Naive thymus-derived CD8-positive, alpha-beta T cell (primary cell): ENCODE data around the gene OR51B4. TPM values are rescaled to one million over a fixed set of nuclear protein-coding genes. Genes with fewer than 3 reads are reported as not detected.
"Not testable (repeated sequence)": the region's sequence is repeated elsewhere in the genome, so short reads cannot be mapped to it uniquely, and the experiment has no call there.

Experiments used
- ATAC-seq, 2 donors: fragments of 150-1000 bp; cut with Tn5 transposase in 1 of 2; sonication (Bioruptor Pico), chemical (Tn5 transposase) in 1 of 2; 1 replicate in 1 of 2; 2 replicates in 1 of 2; pipeline ENCODE4 v1.10.0; 2021; ENCODE audit warnings: mild to moderate bottlenecking in 2 of 2, moderate library complexity in 2 of 2
- POLR2A ChIA-PET: fragments of 350-600 bp; sonication (Branson Sonifier 250); formaldehyde crosslinking; loops from one replicate; lab custom pipeline; 2021; ENCODE audit warnings: antibody characterized with exemption; lab: Charles Lee
- DNase-seq, 10 donors: peaks; one replicate each; pipeline versions ENCODE4 v3.0.0 to v3.0.0-alpha.2; 2020 to 2022
- H3K27ac Mint-ChIP-seq, 10 donors: one replicate each; pipeline ENCODE4 v1.8.0; 2020 to 2022; ENCODE audit warnings: mild to moderate bottlenecking in 10 of 10, mixed read lengths in 10 of 10, moderate library complexity in 4 of 10, inconsistent platforms in 1 of 10
- H3K27me3 Mint-ChIP-seq, 5 donors: one replicate each; pipeline ENCODE4 v1.8.0; 2021 to 2022; ENCODE audit warnings: mixed read lengths in 5 of 5
- H3K36me3 Mint-ChIP-seq, 3 donors: one replicate each; pipeline ENCODE4 v1.8.0; 2020 to 2022; ENCODE audit warnings: mixed read lengths in 3 of 3, mild to moderate bottlenecking in 2 of 3, inconsistent platforms in 1 of 3
- H3K4me1 Mint-ChIP-seq, 4 donors: one replicate each; pipeline ENCODE4 v1.8.0; 2021 to 2022; ENCODE audit warnings: mixed read lengths in 4 of 4
- H3K4me3 Mint-ChIP-seq, 10 donors: one replicate each; pipeline ENCODE4 v1.8.0; 2020 to 2022; ENCODE audit warnings: mild to moderate bottlenecking in 10 of 10, mixed read lengths in 10 of 10, moderate library complexity in 6 of 10, inconsistent platforms in 1 of 10
- H3K9me3 Mint-ChIP-seq, 9 donors: one replicate each; pipeline ENCODE4 v1.8.0; 2020 to 2022; ENCODE audit warnings: mixed read lengths in 9 of 9, mild to moderate bottlenecking in 3 of 9, inconsistent platforms in 1 of 9, moderate library complexity in 1 of 9
- polyA plus RNA-seq, 3 donors: library from polyadenylated mRNA; unstranded; fragments of 300-500 nt; fragmentation: Illumina TruSeq; gene quantifications; one replicate each; pipeline ENCODE4 v1.2.3, GENCODE V29; 2021
- total RNA-seq, 8 experiments: library from RNA in 2 of 8; stranded (reverse) in 2 of 8; gene quantifications; one replicate each; pipeline ENCODE4 v1.2.3 and lab custom pipeline; 2021 to 2026

Gene OR51B4
- total and polyA plus RNA-seq, 5 experiments from 2014 or later = not detected

DNA sequence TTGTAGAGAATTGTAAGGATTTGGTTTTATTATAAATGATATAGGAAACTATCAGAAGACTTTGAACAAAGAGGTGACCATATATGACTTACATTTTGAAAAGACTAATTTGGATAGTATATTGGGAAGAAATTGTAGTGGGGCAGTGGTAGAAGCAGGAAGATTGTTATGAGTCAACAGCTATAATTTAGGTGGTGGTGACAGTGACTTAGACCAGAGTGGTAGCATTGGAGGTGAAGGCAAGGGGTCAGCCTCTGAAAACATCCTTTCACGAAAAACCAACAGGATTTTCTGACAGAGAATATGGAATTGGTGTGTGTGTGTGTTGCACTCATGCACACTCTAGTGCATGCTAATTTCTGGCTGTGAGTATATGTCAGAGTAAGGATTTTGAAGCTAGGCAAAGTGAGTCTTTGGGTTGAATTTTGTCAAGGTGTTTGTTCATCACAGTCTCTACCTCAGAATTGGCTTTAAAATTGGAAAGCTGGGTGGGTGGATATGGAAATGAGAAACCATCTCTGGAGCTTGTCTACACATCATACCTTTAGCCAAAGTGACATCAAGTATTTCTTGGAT is 23.9 kb downstream of the OR51B4 start:
- no peak for ATAC-seq
- Mint-ChIP-seq H3K27me3 (peaks cover 0 to 5% (median 2%) of the 10 kb centered on the region in 5 donors), H3K27ac (no peak overlapping the region), H3K4me3 (no peak overlapping the region), H3K9me3 (no peaks in the 10 kb centered on the region), H3K4me1 (no peaks in the 10 kb centered on the region), H3K36me3 (no peaks in the 10 kb centered on the region)
- no peak for DNase-seq
- POLR2A ChIA-PET = no interaction called here

DNA sequence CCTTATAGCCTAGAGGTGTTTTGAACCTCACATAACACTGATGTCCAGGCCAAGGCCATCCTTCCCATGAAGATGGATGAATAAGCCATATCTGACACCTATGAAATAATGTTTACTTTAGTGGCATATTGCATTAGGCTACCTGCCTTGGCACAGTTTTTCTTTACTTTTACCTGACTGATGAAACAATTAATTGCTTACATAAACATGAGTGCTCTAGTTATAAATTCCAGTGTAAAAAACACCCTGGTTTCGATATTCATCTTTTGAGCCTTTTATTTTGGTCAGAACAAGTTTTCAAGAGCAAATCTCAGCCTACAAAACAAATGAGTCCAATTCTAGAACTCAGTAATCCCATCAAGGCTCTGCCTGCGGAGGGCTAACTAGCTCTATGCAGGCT is 25.0 kb downstream of the OR51B4 start:
- no peak overlapping the region for H3K4me3 Mint-ChIP-seq

DNA sequence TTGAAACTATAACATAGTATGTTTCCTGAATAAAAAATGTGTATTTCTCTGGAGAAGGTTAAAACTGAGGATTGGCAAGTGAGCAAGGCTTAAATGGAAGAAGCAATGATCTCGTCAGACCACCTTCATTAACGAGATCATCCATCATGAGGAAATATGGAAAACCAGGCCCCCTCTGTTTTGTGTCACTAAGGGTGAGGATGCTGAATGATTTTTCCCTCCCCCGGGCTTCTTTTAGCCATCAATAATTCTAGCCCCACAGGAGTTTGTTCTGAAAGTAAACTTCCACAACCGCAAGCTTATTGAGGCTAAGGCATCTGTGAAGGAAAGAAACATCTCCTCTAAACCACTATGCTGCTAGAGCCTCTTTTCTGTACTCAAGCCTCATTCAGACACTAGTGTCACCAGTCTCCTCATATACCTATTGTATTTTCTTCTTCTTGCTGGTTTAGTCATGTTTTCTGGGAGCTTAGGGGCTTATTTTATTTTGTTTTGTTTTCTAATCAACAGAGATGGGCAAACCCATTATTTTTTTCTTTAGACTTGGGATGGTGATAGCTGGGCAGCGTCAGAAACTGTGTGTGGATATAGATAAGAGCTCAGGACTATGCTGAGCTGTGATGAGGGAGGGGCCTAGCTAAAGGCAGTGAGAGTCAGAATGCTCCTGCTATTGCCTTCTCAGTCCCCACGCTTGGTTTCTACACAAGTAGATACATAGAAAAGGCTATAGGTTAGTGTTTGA is 26.2 kb downstream of the OR51B4 start:
- Mint-ChIP-seq H3K9me3 (no peaks in the 10 kb centered on the region), H3K27ac (no peak overlapping the region), H3K4me1 (no peaks in the 10 kb centered on the region), H3K4me3 (no peak overlapping the region), H3K36me3 (no peaks in the 10 kb centered on the region), H3K27me3 (peaks cover 2 to 9% (median 5%) of the 10 kb centered on the region in 5 donors)
- ATAC-seq = no peak
- DNase-seq = no peak
- POLR2A ChIA-PET = no interaction called here

More for the DNA sequence above, 25.0 kb downstream of the OR51B4 start:
- POLR2A ChIA-PET = no interaction called here
- no peak for DNase-seq
- no peak for ATAC-seq
- peaks cover 2 to 5% (median 2%) of the 10 kb centered on the region in 5 donors for H3K27me3 Mint-ChIP-seq
- no peaks in the 10 kb centered on the region for H3K36me3 Mint-ChIP-seq
- no peak overlapping the region for H3K27ac Mint-ChIP-seq
- H3K9me3 Mint-ChIP-seq = no peaks in the 10 kb centered on the region
- H3K4me1 Mint-ChIP-seq = no peaks in the 10 kb centered on the region

DNA sequence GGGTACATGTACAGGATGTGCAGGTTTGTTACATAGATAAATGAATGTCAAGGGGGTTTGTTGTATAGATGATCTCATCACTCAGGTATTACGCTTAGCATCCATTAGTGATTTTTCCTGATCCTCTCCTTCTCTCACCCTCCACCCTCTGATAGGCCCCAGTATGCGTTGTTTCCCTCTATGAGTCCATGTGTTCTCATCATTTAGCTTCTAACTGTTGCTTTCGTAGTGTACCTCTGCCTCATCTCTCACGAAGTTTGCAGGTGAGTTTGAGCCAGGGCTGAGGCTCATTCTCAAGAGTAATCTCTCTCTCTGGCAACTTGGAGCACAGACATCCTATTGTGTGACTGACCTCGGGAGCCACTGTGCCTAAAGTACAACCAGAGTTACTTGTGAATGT is 27.4 kb downstream of the OR51B4 start:
- Mint-ChIP-seq H3K27me3 (peaks cover 2 to 9% (median 5%) of the 10 kb centered on the region in 5 donors), H3K4me1 (no peaks in the 10 kb centered on the region), H3K36me3 (no peaks in the 10 kb centered on the region), H3K9me3 (no peaks in the 10 kb centered on the region), H3K27ac (no peak overlapping the region), H3K4me3 (no peak overlapping the region)
- POLR2A ChIA-PET = no interaction called here
- ATAC-seq (no peak), DNase-seq (no peak)

DNA sequence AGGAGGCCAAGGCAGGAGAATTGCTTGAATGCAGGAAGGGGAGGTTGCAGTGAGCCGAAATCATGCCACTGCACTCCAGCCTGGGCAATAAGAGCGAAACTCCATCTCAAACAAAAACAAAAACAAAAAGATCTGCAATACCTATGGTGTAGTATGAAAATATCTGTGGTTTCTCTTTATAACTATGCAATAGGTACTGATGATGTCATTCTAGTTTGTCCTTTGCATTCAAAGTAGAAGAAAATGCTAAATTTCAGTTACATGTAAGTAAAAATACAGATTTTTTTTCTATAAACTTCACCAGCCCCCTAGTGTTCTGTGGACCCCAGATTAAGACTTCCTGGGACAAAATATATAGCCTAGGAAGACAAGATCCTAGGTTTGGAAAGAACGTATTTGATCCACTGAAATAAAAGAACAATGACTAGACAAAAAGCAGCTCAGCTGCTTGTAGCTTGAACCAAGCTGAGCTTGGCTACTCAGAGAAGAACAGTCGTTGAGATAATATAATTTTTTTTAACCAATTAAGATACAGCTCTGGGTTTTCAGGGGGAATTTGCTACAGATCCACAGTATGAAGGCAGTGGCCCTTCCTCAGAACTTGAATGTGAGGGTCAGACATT is 29.2 kb downstream of the OR51B4 start:
- DNase-seq (no peak), ATAC-seq (no peak)
- Mint-ChIP-seq H3K27ac (no peak overlapping the region), H3K9me3 (no peaks in the 10 kb centered on the region), H3K4me3 (no peak overlapping the region), H3K4me1 (no peaks in the 10 kb centered on the region), H3K27me3 (peaks cover 2 to 9% (median 5%) of the 10 kb centered on the region in 5 donors), H3K36me3 (no peaks in the 10 kb centered on the region)
- POLR2A ChIA-PET = no interaction called here

GRCh38 chr11:5269715-5270147 is 32.0 kb downstream of the OR51B4 start, which contains the start of gene HBE1:
Gene HBE1 (minus strand): TSS chr11:5269945. CDS start chr11:5269890, 55 bp downstream.
- ATAC-seq (no peak), DNase-seq (no peak)
- H3K36me3 Mint-ChIP-seq = no peaks in the 10 kb centered on the region
- POLR2A ChIA-PET = no interaction called here
- no peaks in the 10 kb centered on the region for H3K4me1 Mint-ChIP-seq
- H3K4me3 Mint-ChIP-seq = no peak within 1 kb of the TSS
- peaks cover 2 to 9% (median 5%) of the 10 kb centered on the region in 5 donors for H3K27me3 Mint-ChIP-seq
- no peaks in the 10 kb centered on the region for H3K9me3 Mint-ChIP-seq
- H3K27ac Mint-ChIP-seq = no peak within 1 kb of the TSS

GRCh38 chr11:5267033-5267563 is 34.6 kb downstream of the OR51B4 start:
- Mint-ChIP-seq H3K4me1 (peaks cover 0 to 2% (median 0%) of the 10 kb centered on the region in 4 donors), H3K9me3 (peaks cover 0 to 4% (median 0%) of the 10 kb centered on the region in 9 donors), H3K27me3 (peaks cover 0 to 18% (median 4%) of the 10 kb centered on the region in 5 donors), H3K27ac (no peak overlapping the region), H3K36me3 (no peaks in the 10 kb centered on the region), H3K4me3 (no peak overlapping the region)
- DNase-seq (no peak), ATAC-seq (no peak)
- POLR2A ChIA-PET = no interaction called here

DNA sequence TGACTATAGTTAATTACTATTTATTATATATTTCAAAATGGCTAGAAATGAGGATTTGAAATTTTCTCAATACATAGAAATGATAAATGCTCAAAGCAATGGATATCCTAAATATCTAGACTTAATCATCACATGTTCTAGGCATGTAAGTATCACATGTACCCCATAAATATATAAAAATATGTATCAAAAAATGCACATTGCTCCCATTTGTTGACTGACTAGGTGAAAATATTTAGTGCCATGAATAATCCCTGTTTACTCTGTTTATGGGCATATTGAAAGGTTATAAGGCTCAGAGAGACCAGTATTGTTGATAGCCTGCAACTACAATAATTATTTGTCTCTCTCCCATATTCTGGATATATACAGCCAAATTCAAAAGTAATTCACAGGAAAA is 35.1 kb downstream of the OR51B4 start:
- peaks cover 0 to 16% (median 2%) of the 10 kb centered on the region in 5 donors for H3K27me3 Mint-ChIP-seq
- H3K27ac Mint-ChIP-seq = no peak overlapping the region
- POLR2A ChIA-PET = no interaction called here
- H3K4me1 Mint-ChIP-seq = peaks cover 0 to 2% (median 0%) of the 10 kb centered on the region in 4 donors
- ATAC-seq (no peak), DNase-seq (no peak)
- H3K36me3 Mint-ChIP-seq = no peaks in the 10 kb centered on the region
- no peak overlapping the region for H3K4me3 Mint-ChIP-seq
- peaks cover 0 to 4% (median 0%) of the 10 kb centered on the region in 9 donors for H3K9me3 Mint-ChIP-seq

DNA sequence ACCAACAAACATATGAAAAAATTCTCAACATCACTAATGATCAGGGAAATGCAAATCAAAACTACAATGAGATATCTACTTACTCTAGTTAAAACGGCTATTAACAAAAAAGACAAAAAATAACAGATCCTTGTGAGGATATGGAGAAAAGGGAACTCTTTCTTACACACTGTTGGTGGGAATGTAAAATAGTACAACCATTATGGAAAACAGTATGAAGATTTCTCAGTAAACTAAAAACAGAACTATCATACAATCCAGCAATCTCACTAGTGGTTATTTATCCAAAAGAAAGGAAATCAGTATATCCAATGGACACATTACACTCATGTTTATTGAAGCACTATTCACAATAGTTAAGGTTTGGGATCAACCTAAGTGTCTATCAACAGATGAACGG is 35.9 kb downstream of the OR51B4 start:
- Mint-ChIP-seq H3K4me1 (peaks cover 0 to 2% (median 0%) of the 10 kb centered on the region in 4 donors), H3K27me3 (peaks cover 0 to 10% (median 0%) of the 10 kb centered on the region in 5 donors), H3K36me3 (no peaks in the 10 kb centered on the region), H3K9me3 (peaks cover 0 to 8% (median 0%) of the 10 kb centered on the region in 9 donors), H3K4me3 (no peak overlapping the region), H3K27ac (no peak overlapping the region)
- POLR2A ChIA-PET = no interaction called here
- no peak for DNase-seq
- no peak for ATAC-seq

- H3K4me3 Mint-ChIP-seq = no peak overlapping the region
- no peak for ATAC-seq
- no peak for DNase-seq
- peaks cover 0 to 2% (median 0%) of the 10 kb centered on the region in 4 donors for H3K4me1 Mint-ChIP-seq
- H3K9me3 Mint-ChIP-seq = peaks cover 0 to 30% (median 13%) of the 10 kb centered on the region in 9 donors
- peaks cover 0 to 11% (median 0%) of the 10 kb centered on the region in 3 donors for H3K36me3 Mint-ChIP-seq
- no peak overlapping the region for H3K27ac Mint-ChIP-seq
- POLR2A ChIA-PET = no interaction called here
- H3K27me3 Mint-ChIP-seq = peaks cover 2 to 63% (median 4%) of the 10 kb centered on the region in 5 donors
Observed at GRCh38 chr11:5258543-5259262, 43.0 kb downstream of the OR51B4 start.

GRCh38 chr11:5257296-5257695 is 44.5 kb downstream of the OR51B4 start:
- H3K4me1 Mint-ChIP-seq = no peaks in the 10 kb centered on the region
- no peak overlapping the region for H3K27ac Mint-ChIP-seq
- H3K36me3 Mint-ChIP-seq = peaks cover 0 to 11% (median 0%) of the 10 kb centered on the region in 3 donors
- DNase-seq (no peak), ATAC-seq (no peak)
- H3K27me3 Mint-ChIP-seq = peaks cover 4 to 63% (median 7%) of the 10 kb centered on the region in 5 donors
- H3K9me3 Mint-ChIP-seq = peaks cover 0 to 29% (median 13%) of the 10 kb centered on the region in 9 donors
- POLR2A ChIA-PET = no interaction called here
- no peak overlapping the region for H3K4me3 Mint-ChIP-seq

DNA sequence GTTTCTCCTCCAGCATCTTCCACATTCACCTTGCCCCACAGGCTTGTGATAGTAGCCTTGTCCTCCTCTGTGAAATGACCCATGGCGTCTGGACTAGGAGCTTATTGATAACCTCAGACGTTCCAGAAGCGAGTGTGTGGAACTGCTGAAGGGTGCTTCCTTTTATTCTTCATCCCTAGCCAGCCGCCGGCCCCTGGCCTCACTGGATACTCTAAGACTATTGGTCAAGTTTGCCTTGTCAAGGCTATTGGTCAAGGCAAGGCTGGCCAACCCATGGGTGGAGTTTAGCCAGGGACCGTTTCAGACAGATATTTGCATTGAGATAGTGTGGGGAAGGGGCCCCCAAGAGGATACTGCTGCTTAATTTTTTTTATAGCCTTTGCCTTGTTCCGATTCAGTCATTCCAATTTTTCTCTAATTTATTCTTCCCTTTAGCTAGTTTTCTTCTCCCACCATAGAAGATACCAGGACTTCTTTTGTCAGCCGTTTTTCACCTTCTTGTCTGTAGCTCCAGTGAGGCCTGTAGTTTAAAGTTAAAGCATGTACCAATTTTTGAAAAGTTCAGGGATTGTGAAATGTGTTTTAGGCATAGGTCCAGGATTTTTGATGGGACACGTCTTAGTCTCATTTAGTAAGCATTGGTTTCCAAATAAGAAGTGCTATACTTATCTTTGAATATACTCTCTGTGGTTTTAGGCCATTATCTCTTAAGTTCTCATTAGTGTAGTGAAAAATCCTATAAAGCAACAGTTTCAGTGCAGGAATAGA is 46.9 kb downstream of the OR51B4 start, which contains the start of gene HBG2:
Gene HBG2 (minus strand): TSS at position 136 of the 768 bp plus-strand sequence. CDS start 53 bp downstream, at position 83.
- H3K4me3 Mint-ChIP-seq, H3K4me1 Mint-ChIP-seq, ATAC-seq, POLR2A ChIA-PET, DNase-seq: not testable (repeated sequence)
- peaks cover 0 to 15% (median 5%) of the 10 kb centered on the region in 9 donors for H3K9me3 Mint-ChIP-seq
- peak within 1 kb of the TSS in 1 of 10 donors; percentile 32 for H3K27ac Mint-ChIP-seq
- peaks cover 4 to 64% (median 7%) of the 10 kb centered on the region in 5 donors for H3K27me3 Mint-ChIP-seq
- peaks cover 0 to 11% (median 0%) of the 10 kb centered on the region in 3 donors for H3K36me3 Mint-ChIP-seq
